GM21825 (cell line): ENCODE data around the gene C19orf25.
"Not testable (repeated sequence)": the region's sequence is repeated elsewhere in the genome, so short reads cannot be mapped to it uniquely, and the experiment has no call there.

ENCODE experiments used
- ATAC-seq: cut with Tn5 transposase; IDR thresholded peaks from one replicate; pipeline ENCODE4 v1.9.1; 2021; ENCODE audit warnings: mild to moderate bottlenecking, moderate library complexity; ENCODE audit not compliant: unreplicated experiment

Gene C19orf25

DNA sequence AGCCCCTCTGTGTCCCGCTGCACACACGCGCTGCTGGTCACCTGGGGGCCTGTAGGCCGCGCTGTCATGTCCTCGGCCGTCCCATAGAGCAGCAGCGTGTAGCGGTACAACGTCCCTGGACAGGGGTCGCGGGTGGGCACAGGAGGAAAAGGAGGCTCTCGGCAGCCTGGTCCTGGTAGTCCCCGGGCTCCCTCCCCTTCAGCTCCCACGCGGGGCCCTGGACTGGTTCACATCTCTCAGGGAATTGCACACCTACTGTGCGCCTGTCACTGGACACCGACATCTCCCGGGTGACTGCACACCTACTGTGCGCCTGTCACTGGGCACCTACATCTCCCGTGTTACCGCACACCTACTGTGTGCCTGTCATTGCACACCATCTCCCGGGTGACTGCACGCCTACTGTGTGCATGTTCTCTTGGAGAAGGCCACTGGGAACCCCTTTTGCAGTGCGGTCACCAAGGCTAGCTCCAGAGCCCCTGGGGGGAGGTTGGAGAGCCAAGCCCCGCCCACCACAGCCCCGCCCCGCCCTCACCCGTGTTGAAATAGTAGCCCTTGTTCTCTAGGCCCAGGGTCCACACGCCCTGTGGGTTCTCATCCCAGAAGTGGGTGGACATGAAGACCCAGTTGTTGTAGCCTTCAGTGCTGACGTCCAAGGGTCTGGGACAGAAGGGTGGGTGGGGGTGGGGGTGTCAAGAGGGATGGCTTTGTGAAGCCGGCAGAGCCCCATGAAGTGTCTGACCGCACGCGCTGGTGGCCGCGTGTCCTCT, 3.5 kb upstream of the C19orf25 start:
- ATAC-seq, result no peak

DNA sequence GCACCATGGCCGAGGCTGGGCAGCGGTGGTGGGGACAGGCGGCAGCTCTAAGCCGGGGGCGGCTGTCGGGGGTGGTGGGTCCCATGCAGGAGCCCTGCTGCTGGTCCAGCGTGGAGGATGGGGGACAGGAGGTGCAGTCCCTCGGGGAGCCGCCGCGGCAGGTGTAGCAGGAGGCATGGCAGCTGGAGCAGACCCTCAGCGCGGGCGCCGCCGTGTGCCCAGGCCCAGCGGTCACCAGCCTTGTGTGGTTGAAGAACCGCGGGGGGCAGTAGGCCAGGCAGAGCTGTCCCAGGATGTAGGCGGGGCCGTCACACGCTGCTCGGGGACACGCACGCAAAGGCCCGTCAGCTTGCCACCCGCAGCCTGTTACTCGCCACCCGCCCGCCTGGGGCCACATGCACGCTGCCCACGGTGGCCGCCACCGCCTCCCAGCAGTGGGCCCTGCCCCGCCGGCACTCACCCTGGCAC, 2.9 kb upstream of the C19orf25 start:
- ATAC-seq, result no peak

DNA sequence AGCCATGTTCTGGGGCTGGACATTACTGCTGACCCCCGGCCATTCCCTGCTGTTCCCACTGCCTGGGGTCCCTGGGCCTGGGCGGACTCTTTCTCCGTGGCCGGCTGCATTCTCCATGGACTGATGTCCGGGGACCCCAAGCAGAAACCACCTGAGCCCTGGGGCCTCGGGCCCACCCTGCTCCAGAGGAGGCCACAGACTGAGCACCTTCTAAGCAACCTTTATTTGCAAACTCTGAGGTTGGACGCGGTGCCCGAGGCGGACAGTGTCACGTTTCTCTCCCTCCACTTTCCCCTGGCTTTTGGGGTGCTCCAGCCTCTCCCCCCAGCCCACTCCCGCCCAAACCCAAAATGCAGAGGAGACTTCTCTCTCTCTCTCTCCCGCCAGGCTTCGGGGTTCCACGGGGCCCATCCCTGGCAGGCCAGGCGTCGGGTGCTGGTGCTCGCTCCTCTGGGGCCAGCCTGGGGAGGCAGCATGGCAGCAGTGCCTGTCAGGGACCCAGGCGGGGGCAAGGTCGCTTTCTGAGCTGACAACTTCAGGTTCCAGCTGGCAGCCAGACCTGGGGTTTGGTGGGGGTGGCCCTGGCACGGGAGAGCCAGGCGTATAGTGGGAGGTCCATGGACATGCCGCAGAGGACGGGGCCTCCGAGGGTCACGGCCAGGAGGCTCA, 2.3 kb upstream of the C19orf25 start:
- ATAC-seq, result no peak

DNA sequence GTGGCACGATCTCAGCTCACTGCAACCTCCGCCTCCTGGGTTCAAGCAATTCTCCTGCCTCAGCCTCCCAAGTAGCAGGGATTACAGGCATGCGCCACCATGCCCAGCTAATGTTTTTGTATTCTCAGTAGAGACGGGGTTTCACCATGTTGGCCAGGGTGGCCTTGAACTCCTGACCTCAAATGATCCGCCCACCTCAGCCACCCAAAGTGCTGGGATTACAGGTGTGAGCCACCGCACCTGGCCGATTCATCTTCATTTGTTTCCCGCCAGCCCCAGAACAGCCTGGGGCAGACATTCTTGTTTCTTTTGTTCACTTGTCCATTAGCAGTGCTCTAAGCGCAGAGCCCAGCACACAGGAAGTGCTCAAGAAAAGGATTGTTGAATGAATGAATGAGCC, 2.0 kb downstream of the C19orf25 start:
- ATAC-seq, result not testable (repeated sequence)

DNA sequence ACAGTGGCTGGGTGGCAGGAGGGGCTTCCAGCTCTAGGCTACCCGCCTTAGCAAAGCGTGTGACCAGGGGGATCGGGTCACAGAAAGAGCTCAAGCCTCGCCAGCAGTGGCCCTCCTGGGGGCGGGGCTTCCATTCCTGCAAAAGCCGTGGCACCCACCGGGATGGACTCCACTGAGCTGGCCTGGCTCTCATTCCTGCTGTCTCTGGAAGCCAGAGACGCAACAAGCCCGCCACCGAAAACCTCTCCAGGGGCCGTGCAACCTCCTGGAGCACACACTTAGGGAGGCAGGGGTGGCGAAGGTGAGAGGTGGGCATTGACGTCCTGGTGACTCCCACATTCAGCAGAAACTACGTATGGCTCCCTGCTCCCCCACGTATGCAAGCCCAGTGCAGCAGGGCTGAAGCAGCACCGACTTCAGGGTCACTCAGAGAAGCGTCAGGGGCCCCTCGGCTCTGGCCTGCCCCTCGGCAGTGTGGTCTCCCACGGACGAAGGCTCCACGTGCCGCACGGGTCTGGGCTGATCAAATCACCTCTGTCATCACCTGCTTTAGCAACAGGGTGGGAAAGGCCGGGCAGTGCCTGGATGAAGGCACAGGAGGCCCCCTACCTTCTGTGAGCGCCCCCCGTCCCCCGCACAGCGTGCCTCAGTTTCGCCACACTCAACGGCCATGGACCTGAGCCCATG, 3.1 kb downstream of the C19orf25 start:
- no peak for ATAC-seq

DNA sequence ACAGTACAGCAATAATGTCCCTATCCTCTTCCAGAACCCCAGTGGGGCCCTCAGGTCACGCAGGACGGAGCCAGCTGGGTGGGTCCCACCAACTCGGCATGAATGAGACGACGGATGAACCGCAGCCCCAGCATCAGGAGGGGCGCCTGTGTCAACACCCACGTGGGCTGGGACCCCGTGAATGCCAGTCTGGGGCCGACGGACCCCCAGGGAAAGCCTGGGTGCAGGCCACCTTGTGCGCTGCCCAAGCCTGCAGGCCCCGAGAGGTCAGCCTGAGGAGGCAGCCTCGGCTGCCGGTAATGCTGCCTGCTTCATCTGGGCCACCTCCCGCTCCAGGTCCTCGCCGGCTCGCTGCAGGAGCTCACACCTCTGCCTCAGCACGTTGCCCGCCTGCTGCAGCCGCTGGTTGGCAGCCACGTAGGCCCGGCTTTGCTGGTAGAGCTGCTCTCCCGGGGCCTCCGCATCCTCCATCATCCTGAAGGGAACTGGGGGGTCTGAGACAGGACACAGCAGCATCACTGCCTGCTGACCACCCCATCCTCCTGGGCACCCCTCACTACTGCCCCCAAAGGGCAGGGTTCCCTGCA, 4.2 kb downstream of the C19orf25 start:
- ATAC-seq, result no peak

DNA sequence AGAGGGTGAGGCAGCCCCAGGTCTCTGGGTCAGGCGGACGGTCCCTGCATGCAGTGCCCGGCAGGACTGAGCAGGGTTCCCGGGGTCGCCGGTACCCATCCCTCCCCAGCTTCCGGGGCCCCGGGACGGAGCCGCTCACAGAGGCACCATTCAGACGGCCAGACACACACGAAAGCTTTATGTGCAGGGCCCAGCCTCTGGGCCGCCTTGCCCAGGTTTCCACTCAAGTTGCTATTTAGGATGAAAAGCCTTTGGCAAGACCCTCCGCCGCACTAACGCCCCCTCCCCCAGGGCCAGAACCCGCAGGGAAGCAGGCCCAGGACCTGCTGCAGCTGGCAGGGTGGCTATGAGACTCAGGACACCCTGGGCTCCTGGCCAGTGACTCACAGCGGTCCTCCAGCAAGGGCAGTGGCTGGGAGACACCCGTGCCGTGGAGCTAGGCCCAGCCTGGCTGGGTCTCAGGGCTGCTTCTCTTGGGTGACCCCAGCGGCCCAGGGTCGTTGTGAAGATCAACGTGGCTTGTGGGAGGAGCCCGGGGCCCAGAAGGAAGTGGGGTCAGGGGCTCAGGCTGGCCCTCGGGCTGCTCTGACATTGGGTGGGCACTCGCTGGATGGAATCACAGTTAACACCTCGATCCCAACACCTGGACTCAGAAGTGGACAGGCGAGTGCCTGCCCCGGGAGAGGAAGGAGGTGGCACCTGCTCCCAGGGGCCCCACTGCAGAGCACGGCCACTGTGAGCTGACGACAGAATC, 4.8 kb downstream of the C19orf25 start:
- no peak for ATAC-seq

DNA sequence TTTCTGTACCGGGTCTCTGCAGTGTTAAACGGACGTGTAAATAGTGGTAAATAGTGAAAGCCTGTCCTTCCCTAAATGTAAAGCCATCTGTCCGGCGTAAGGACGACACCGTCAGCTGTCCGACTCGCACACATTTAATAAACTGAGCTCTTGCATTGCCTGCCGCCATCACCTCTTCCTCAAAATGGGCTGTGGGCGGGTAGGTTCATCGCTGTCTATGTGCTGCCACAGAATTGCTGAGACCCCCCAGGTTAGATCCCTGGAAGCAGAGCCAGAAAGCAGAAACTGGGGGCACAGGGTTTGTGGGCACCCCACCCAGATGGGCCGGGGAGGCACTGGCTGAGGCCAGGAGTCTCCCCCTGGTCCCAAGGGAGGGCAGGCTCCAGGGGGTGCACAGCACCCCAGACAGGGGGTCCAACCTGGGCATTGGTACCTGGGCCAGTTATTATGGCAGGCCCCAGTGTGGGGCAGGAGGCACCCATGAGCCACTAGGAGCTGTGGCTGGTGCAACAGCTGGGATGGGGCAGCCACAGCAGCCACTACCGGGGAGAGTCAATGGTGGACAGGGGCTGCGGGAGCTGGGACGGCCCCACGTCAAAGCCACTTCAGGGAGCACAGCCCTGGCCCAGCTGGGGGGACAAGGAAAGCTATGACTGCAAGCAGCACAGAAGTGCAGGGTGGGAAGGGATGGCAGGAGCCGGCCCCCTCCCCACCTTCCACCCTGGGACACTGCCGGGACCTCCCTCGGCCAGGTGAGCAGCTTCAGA, 5.7 kb downstream of the C19orf25 start:
- ATAC-seq, result no peak

DNA sequence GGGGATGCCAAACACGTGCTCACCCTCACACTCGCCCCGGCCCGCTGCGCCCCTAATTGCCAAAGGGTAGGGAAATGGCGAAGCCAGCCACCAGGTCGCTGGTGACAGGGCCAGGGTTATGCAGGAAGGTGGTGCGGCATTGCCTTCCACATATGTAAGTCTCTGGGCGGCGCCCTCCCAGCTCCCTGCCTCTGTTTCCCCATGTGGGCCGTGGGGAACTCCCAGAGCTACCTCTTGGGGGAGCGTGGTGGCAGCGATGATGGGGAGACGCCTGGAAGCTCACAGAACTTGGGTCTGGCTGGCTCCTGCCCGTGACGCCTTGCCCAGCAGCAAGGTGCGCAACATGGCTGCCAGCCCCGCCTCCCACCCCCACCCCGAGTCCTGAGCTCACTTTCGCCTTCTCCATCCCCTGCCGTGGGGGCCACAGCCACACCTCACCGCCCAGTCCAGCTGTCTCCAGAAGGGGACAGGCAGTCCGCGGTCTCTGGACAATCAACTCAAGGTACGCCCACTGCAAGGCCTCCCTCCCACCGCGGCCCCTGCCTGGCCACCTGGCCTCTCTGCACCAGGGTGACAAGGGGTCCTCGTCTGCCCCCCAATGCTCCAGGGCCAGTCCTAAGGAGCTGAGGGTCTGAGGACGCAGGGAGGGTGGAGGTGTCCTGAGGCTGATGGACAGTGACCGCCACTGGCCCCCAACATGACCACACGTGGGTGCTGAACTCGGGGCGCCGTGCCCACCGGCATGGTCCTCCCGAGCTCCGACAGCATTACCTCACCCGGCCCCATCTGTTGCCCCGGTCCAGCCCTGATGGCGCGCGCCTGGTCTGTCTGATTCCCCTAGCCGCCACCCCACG, 6.6 kb downstream of the C19orf25 start:
- no peak for ATAC-seq

DNA sequence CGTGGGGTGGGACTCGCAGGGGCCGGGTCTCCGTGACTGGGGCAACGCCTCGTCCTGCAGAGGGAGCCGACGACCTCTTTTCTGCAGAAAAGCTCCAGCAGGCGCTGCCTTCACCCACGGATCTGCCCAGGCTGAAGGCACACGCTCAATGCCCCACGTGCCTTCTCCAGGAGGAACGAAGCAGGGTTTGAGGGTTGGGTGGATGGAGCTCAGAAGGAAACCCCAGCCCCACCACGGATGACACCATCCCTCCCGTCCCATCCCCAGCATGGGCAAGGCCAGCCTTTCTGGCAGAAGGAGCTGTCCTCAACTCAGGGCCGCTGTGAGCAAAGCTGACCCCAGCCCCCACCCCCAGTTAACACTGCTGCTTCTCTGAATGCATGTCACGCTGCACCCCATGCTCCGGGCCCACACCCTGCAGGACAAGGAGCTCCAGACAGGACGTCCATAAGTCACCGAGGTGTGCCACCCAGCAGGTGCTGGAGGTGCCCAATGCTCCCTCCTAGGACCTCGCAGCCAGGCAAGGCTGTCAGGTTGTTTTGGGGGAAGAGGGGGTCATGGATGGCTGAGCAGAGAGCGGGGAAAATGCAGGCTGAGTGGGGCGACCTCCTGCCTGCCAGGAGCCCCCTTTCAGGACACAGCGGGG, 7.4 kb downstream of the C19orf25 start:
- ATAC-seq, result no peak

DNA sequence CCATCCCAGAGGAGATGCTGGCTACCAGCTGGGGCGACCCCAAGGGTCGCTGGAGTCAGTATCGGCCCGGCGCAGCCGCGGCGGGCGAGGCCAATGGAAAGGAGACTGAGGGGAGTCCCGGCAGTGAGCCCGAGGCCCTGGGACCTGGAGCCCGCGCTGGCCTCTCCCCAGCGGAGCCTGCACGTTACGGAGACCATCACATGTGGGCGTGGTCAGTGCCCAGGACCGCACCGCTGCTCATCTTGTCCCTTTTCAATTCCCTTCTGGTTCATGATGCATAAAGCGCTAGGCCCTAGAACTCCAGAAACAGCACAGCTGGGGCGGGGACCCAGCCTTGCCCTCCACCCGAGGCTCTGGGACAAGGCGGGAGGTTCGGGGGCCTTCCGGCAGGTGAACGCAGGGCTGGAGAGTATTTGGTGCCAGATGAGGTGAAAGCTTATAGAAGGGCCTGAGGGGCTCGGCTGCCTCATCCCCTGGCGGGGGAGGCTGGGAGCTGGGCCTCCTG, 8.0 kb downstream of the C19orf25 start:
- no peak for ATAC-seq

DNA sequence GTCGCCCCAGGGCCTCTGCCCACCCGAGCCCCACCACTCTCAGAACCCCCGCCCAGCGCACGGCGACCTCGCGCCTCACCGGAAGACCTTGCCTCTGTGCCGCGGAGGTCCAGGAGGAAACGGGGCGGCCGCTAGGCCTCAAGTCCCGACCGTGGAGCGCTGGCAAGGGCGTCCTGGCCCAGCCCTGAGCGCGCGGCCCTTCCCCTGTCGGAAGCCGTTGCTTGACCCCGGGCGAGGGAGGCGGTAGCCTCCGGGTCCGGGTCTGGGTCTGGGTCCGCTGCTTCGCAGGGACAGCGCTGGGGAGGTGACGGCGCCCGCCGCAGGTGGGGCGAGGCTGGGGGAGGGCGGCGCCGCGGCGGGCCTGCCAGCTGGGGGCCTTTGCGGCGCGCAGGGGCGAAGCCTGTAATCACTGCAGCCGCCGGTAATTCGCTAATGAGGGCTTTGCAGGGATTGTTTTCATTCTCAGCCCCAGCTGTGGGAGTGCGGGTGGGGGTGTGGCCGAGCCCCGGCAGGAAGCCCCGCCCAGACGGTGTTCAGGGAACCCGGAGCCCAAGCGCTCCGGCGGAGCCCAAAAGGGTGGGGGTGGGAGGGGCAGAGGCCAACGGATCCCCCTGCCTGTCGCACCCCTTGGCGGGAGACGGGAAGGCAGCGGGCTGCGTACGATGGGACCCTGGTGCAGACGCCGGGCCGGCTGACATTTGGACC, 8.6 kb downstream of the C19orf25 start:
- ATAC-seq, result no peak

DNA sequence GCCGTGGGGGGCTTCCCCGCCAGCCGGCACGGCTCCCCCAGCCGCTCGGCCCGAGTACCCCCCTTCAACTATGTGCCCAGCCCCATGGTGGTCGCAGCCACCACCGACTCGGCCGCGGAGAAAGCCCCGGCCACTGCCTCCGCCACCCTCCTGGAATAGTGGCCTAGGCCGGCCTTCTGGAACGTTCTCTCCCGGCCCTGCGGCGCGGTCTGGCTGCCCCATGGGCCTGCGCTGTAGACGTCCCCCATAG, 9.0 kb downstream of the C19orf25 start:
- ATAC-seq, result no peak

DNA sequence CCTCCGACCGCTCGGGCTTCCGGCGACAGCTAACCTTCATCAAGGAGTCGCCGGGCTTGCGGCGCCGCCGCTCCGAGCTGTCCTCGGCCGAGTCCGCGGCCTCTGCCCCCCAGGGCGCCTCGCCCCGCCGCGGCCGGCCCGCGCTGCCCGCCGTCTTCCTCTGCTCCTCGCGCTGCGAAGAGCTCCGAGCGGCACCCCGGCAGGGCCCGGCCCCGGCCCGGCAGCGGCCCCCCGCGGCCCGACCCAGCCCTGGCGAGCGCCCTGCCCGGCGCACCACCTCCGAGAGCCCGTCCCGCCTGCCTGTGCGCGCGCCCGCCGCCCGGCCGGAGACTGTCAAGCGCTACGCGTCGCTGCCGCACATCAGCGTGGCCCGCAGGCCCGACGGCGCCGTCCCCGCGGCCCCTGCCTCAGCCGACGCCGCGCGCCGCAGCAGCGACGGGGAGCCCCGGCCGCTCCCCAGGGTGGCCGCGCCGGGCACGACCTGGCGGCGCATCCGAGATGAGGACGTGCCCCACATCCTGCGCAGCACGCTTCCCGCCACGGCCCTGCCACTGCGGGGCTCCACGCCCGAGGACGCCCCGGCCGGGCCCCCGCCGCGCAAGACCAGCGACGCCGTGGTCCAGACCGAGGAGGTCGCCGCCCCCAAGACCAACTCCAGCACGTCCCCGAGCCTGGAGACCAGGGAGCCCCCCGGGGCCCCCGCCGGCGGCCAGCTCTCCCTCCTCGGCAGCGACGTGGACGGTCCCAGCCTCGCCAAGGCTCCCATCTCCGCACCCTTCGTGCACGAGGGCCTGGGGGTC, 9.6 kb downstream of the C19orf25 start:
- no peak for ATAC-seq

DNA sequence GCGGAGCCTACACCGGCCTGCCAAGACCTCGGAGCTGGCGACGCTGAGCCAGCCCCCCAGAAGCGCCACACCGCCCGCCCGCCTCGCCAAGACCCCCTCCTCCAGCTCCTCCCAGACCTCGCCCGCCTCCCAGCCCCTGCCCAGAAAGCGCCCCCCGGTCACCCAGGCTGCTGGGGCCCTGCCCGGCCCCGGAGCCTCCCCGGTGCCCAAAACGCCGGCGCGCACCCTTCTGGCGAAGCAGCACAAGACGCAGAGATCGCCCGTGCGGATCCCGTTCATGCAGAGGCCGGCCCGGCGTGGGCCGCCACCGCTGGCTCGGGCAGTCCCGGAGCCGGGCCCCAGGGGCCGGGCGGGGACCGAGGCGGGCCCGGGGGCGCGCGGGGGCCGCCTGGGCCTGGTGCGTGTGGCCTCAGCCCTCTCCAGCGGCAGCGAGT, 10.2 kb downstream of the C19orf25 start:
- ATAC-seq, result no peak

DNA sequence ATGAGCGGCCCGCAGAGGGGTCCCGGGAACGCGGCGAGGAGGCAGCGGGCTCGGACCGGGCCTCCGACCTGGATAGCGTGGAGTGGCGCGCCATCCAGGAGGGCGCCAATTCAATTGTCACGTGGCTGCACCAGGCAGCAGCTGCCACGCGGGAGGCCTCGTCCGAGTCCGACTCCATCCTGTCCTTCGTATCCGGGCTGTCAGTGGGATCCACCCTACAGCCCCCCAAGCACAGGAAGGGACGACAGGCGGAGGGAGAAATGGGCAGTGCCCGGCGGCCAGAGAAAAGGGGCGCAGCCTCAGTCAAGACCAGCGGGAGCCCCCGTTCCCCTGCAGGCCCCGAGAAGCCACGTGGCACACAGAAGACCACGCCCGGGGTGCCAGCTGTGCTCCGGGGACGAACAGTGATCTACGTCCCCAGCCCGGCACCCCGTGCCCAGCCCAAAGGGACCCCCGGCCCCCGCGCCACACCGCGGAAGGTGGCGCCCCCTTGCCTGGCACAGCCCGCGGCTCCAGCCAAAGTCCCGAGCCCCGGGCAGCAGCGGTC, 10.7 kb downstream of the C19orf25 start:
- no peak for ATAC-seq
